HG03045 (cell line): ENCODE results near the gene MCHR2.
A peak's percentile ranks its signal among the peaks of the same experiment; 100 is the strongest.

Experiments used
- ATAC-seq: cut with Tn5 transposase; IDR thresholded peaks from one replicate; pipeline ENCODE4 v1.9.1; 2021; ENCODE audit warnings: mild to moderate bottlenecking, moderate library complexity; ENCODE audit not compliant: unreplicated experiment

MCHR2 gene

GRCh38 chr6:99905209-99906106, 88.6 kb downstream of the MCHR2 start:
- peak; percentile 77 for ATAC-seq

DNA sequence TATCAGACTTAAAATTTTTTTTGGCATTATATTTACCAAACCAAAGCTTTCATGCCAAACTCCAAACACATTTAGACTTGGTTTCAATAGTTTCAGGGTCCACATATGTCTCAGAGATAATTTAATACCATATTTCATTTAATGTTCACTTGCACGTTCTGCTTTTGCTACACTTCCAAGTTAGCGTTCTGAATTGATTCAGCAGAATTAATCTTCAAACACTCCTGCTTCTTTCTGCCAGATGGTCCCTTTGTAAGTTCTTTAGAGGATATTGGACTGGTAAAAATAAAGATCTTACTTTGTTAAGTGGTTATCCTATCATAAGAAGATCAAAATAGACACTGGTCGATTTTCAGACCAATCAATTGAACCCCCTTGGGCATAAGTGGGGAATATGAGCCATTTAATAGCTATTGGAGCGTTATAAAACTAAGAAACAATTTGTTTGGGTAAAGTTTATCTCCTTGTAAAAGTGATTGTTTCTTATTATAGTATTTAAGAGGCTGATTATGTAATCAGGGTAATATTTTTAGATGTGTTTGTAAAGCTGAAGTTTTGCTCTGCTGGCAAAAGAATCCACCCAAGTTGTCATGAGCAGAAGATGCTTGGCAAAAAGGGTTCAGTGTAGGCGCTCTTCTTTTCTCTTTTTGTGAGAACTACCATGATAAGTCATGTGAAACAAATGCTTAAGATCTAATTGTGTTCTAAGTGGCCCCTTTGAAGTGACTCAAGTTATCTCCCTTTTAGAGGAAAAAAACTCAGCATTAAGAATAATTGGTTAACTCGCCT, 92.2 kb downstream of the MCHR2 start:
- ATAC-seq, result no peak

GRCh38 chr6:99894815-99895214, 99.2 kb downstream of the MCHR2 start:
- no peak for ATAC-seq

DNA sequence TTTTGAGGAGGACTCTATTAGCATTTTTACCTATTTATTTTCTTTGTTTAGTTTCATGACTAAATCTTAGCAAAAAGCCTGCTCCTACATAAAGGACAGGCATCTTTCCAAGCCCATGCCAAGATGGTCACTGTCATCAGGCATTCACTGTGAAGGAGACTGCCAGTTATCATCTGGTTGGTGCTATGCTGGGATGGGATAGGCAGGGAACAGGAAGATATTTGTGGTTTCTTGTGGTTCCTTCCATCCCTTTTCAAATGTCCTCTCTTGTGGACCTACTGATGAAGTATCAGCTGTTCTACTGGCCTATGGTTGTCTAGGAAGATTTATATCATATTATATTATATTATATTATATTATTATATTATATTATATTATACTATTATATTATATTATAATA, 107.0 kb downstream of the MCHR2 start:
- no peak for ATAC-seq

GRCh38 chr6:99885051-99885450, 109.0 kb downstream of the MCHR2 start:
- ATAC-seq, result no peak

GRCh38 chr6:99882128-99882702, 111.8 kb downstream of the MCHR2 start:
- no peak for ATAC-seq

DNA sequence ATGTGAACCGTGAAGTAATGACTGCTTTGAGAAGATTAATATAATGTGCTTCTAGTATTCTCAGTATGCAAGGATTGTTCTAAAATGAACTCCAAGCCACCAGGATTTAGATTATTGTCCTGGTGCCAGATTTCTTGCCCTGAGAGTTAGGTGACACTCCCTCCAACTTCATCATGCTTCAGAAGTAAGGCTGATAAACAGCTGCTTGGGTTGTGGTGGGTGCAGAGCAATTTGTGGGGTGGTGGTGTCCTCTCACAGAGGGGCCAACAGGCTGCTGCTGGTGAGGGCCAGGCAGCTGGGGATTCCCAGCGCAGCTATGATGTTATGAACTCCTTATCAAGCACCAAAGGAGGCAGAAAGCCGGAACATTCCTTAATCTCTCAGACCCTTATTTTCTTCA, 114.6 kb downstream of the MCHR2 start:
- no peak for ATAC-seq

GRCh38 chr6:99875068-99875467, 119.0 kb downstream of the MCHR2 start:
- ATAC-seq, result no peak

- no peak for ATAC-seq
Observed at GRCh38 chr6:99873084-99873483, 120.9 kb downstream of the MCHR2 start.

- ATAC-seq, result no peak
Observed at GRCh38 chr6:99871641-99872040, 122.4 kb downstream of the MCHR2 start.
